ENCODE measurements around the gene ALOX5AP.
"Not testable (repeated sequence)": the region's sequence is repeated elsewhere in the genome, so short reads cannot be mapped to it uniquely, and the experiment has no call there.

ALOX5AP gene

DNA sequence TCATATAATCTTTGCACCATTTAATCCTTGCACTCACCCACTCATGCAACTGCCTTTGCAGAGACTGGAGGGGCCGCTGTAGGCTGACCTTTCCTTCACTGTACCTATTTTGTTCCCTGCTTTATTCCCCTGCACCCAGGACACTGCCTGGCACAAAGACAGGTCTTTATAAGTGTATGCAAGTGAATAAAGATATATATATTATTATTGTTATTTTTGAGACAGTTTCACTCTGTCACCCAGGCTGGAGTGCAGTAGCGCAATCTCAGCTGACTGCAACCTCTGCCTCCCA, 3.8 kb downstream of the ALOX5AP start:
- no peak for DNase-seq

DNA sequence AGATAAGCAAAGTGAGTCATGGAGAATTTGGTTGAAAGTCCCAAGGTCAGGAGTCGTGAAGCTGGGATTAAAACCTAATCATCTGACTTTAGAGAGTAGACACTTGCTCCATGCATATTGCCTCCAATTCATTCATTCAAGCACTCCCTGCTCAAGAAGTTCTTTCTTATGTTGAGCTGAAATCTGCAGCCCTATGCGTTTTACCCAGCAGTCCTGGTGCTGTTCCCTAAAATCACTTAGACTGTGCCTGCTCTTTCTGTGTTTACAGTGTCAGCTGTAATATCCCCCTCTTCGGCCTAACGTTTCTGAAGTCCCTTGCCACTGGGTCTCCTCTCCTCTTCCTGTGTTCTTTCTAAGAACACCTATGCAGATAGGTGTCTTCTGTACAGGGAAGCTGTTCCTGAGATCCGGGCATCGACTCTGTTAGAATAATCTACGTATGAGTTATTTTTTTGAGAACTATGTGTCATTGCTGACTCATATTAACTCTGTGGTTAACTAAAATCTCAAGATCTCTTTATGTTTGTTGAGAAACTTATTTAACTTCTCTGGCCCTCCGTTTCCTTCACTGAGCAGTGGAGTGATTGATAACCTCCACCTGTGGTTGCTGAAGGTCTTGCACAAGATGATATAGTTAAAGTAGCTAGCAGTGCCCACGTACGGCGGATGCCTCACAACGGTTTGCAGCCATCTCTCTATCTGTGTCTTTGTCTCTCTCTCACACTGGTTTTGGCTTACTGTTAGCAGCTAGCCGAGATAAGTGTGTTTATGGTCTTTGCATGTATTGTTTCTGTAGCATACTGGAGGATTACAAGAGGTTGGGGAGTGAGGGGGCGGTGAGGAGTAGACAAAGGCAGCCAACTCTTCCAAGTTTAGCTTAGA, 4.7 kb downstream of the ALOX5AP start:
- DNase-seq, result no peak

DNA sequence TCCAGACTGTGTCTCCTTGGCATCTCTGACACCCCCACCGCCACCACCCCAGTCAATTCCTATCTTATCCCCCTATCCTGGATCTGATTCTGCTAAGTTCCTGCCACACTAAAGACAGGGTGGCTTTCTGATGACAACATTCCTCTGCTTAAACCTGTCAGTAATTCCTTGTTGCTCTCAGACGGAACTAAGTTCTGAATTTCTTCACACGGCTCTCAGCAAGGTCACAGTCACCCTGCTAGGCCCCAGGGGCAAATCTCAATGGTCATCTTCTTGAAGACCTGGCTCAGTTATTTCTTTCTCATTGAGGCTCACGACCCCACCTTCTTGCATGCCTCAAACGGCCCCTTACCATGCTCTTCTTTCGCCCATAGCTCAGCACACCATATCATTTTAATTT, 7.6 kb downstream of the ALOX5AP start:
- no peak for DNase-seq

DNA sequence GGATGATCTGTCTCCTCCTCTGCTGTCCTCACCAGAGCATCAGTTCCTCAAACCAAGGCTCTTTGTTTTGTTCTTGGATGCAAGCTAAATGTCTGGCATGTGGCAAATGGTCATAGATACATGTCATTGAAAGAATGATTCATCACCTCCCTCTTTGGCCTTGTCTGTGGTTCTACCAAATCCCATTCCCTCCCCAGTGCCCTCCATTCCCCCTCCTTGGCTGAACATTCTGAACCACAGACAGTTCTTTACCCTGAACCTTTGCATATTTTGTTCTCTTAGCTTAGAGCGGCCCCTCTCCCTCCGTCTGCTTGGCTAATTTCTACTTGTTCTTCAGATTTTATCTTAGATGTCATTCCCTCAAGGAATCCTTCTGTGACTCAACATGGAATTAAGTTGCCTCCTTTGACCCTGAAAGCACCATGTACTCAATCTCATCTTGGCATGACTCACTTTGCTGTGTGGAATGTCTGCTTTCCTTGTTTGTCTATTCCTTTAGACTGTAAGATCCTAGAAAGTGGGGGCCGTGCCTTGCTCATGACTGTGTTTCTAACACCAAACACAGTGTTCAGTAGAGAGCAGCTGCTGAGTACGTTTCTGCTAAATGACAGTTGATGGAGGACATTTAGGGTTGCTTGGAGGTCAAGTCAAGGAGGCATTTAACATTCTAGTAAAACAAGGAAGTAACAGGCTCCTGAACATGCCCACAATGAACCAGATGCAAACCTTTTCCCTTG, 8.1 kb downstream of the ALOX5AP start:
- DNase-seq, result no peak

DNA sequence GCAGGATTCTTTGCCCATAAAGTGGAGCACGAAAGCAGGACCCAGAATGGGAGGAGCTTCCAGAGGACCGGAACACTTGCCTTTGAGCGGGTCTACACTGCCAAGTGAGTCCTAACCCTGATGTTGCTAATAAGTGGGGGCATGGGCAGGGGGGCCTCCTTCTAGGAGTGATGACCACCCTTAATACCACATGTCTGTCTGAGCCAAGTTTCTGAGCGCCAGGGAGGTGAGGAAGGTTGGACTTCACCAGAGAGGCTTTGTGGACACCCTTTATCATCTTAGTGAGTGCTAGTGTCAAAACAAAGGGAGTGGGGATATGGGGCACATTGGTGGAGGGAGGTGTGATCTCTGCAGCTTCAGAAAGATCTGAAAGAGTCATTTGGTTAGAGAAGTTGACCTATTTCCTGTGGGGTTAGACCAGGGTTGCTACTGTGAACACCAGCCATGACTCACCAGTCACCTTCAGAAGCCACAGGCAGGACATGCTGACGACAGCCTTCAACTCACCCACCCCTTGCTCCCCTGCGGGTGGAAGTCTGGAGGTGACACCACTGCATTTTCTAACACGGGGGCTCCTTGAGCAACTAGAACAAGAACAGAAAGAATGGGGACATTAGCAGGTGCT, 8.8 kb downstream of the ALOX5AP start:
- DNase-seq, result no peak

DNA sequence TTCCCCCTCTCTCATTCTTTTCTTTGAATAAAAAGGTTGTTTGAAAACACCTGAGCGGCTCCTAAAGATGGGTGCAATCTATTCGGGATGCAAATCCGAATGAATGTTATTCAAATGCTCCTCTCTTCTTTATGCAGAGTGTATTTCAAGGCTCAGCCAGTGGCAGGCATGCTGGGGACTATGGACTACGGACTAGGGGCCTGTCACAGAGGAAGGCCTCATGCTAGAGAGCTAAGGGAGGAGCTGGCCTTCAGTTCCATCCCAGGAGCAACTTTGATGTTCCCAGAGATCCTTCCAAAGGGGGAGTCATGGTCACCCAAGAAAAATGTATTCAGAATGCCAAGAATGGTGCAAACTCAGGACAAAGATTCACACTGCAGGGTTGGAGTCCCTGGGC, 9.3 kb downstream of the ALOX5AP start:
- no peak for DNase-seq

DNA sequence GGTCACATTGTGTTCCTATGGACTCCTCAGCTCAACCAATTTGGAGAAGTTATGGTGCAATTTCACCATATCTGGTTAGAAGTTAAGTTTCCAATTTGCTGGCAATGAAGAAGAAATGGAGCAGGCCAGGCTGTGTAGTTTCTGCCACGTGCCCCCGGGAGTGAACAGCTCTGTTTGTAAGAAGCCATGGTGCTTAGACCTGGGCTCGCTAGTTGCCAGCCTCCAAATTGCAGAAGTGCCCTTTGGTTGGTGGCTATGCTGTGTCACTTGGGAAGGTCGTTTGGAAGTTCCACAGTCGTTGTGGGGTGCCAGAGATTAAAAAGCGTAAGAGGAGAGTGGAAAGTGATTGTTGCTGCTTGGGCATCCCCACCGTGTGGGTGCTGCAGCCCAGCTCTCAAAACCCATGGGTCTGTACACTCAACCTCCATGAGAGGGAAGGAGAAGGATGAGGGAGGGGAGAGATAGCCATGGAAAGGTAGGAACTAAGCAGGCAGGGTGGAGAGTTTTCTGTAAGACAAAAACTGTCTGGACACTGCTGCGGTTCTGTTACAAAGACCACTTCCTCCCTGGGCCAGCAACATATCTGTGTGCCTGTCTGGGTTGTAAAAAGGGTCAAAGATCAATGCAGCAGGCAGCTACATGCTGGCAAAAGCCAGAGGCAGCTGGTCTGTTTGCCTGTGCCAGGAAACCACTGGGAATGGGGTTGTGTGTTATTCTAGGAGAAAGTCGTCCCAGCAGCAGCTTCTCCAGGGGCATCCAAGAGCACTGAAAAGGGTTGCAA, 10.8 kb downstream of the ALOX5AP start:
- no peak for DNase-seq

DNA sequence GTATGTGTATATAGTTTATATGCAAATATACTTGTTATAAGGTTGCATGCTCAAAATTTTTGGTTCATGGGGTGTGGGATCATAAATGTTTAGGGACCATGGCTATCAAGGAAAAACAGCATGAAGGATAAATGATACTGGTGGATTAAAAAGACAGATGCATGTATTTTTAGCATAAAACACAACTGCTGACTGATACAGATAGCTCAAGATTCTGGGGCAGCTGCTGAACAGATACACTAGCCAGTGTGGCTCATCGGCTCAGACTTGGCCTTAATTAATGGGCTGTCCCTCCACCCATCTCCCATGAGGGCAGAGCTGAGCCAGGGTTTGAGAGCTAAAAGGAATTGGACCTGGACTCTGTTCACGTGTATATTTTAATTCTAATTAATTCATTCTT, 11.4 kb downstream of the ALOX5AP start:
- no peak for DNase-seq

DNA sequence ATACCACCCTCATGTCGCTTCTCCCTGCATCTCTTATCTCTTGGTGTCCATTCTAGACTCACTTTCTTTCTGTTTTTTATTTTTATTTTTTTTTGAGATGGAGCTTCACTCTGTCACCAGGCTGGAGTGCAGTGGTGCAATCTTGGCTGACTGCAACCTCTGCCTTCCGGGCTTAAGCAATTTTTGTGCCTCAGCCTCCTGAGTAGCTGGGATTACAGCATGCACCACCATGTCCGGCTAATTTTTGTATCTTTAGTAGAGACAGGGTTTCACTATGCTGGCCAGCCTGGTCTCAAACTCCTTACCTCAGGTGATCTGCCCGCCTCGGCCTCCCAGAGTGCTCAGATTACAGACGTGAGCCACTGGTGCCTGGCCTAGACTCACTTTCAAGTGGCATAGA, 12.5 kb downstream of the ALOX5AP start:
- not testable (repeated sequence) for DNase-seq

DNA sequence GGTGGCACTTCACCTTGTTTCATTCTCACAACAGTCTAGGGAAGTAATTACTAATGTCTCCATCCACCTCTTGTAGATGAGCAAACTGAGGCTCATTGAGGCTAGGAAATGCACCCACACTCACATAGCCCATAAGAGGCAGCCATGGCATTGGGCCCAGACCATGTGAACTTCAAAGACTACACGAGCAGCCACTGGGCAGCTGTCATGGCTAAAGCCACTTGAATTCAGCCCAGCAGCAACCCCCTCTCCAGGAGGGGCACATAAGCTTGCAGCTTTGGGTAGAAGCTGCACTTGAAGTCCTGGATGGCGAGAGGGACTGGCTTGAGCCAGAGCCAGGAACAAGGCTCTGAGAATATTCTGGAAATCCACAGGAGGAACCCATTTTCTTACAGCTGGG, 13.4 kb downstream of the ALOX5AP start:
- no peak for DNase-seq

DNA sequence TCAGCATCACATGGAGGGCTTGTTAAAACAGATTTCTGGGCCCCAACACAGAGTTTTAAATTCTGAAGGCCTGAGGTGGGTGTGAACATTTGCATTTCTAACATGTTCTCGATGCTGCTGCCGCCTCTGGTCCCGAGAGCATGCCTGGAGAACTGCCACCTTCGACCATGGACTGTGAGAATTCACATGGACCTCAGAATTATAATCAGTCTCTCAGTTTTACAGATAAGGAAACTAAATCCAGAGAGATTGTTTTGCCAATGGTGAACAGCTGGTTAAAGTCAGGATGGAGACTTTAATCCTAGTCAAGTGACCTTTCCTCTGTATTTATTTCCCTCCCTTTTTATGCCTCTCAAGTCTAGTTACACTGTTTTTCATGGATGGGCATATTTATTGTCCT, 14.7 kb downstream of the ALOX5AP start:
- DNase-seq, result no peak

DNA sequence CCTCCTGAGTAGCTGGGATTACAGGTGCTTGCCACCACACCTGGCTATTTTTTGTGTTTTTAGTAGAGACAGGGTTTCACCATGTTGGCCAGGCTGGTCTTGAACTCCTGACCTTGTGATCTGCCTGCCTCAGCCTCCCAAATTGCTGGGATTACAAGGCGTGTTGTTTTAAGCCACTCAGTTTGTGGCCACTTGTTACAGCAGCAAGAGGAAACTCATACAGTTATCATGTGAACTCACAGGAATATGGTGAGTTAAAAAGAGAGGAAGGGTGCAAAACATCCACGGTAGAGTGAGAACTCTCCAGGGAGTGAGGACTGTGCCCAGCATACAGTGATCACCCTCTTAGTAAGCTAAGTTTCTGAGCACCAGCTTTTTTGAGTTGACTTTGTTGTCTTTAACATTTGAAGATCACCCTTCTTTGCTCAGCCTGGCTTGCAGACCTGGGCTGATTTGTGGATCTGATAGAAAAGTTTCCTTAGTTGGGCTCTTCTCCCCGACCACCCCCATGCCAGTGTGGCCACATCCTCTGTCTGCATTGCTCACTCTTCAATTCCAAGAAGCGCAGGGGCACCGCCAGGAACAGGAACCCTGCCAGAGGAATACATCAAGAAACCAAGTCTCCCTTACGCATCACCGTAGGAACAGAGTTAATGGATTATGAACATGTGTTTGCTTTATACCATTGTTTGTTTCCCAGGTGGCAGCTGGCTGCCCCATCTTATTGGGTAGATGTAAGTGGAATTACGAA, 16.0 kb downstream of the ALOX5AP start:
- DNase-seq, result no peak

DNA sequence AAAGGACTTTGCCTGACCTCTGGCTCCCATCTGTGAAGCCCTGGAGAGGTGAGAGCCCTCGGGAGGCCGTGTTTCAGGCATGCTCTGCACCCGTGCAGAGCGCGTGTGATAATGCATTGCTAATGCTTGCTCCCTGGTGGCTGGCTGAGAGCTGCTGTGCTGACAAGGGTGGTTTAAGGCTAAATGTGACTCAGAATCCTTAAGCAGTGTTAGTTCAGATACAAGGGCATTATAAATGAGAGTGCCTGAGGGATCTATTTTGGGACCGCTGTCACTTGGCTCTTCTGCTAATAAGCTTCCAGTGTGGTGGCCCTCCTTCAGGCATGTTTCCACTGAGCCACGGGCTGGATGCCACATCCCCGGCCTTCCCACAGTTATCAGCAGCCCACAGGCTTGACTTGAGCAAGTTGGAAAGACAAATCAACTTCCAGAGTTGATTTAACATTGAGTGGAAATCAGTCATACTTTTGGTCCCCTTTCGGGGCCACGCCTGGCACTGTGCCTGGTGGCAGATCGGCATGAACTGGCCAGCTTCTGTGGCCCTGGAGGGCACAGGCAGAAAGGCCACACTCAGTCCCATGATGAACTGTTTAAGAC, 17.0 kb downstream of the ALOX5AP start:
- DNase-seq, result no peak

DNA sequence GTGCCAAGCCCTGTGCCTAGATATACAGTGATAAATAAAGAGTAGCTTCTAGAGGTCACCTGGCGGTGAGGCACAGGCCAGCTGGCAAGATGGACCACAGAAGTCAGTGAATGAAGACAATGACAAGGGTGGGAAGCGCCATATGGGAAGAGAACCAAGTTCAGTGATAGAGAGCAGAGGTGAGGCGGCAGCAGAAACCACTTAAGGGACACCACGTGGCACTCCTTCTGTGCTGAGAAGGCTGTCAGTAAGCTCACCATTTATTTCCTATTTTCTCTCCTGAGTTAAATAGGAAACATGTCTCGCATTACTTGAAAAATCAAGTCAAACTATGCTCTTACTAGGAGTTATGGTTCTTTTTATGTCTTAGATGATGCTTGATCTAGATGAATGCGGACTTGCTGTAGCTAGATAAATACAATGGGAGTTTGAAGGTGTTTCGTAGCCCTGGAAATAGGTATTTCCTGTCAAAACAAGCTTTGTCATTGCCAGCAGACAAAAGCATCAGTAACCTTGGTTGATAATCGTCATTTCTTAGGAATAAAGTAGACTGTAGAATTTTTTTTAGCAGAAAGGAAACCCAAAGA, 17.8 kb downstream of the ALOX5AP start:
- no peak for DNase-seq

DNA sequence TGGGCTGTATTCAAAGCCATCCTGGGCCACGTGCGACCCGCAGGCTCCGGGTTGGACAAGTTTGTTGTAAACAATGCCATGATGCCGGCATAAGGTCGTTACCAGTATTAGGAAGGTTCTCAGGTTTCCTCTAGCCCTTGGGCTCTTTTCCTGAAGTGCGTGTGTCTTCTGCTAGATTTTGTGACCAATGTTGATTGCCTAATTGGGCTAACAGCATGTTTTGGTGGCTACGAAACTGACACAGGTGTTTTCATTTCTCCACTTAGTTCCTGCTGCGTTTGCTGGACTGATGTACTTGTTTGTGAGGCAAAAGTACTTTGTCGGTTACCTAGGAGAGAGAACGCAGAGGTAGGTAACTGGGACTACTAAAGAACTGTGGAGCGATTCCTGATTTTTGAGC, 20.3 kb downstream of the ALOX5AP start:
- DNase-seq, result no peak

DNA sequence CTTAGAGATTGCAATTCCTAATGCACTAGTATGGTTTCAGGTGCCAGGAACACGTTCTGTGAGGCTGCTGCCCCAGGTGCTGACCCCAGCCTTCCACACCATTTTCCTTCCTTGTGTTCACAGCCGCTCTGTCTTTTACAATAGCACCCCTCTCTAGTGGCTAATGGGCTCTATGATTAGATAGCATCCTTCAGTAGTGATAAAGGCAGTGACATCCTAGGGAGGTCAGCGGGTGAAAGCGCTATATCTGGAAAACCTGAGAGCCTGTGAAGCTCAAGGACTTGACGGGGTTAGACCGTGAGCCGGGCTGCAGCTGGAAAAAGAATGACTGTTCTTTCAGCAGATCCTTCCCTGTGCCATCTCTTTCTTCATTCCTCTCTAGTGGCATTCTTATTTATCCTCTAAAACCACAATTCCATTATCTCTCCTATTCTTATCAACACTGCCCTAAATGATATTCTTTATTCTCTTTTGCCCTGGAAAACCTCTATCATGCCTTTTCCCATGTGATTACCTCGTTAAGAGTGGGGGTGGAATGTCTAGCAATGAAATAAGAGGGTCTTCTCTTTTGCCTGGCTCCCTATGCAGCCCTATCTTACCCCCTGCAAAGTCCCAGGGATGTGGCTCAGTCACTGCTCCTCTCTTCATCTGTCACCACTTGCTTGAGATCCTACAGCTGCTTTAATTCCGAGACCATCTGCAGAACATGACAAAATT, 21.8 kb downstream of the ALOX5AP start:
- DNase-seq, result no peak

DNA sequence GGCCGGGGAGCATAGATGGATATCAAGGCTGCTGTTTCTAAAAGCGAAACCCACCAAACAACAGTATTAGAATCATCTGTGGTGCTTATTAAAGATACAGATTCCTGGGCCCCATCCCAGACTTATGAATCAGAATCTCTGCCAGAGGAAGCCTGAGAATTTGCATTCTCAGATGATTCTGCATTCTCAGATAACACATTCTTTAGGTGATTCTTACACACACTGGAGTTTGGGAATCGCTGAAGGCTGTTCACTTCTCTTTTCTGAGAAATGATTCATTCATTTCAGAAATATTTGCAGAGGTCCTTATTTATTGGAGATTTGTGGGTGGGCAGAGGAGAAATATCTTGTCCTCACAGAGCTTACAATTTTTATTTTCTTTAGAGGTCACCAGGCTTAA, 24.4 kb downstream of the ALOX5AP start:
- DNase-seq, result no peak

DNA sequence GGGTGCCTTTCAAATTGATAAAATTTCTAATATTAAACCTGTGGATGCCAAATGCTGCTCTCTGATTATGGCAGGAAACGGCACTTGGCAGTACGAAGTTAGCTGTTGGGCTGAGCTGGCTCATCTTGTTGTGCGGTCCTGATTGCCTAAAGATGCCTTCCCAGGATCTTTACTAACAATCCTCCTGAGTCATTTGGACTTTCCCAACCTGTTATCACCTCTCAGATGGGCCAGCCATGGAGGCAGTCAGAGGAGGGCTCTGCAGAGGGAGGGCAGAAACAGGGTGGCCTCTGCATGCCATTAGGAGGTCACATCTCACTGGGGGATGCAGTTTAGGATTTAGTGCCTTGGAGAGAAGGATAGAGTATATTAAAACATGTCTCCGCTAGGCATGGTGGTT, 27.3 kb downstream of the ALOX5AP start:
- DNase-seq, result no peak

DNA sequence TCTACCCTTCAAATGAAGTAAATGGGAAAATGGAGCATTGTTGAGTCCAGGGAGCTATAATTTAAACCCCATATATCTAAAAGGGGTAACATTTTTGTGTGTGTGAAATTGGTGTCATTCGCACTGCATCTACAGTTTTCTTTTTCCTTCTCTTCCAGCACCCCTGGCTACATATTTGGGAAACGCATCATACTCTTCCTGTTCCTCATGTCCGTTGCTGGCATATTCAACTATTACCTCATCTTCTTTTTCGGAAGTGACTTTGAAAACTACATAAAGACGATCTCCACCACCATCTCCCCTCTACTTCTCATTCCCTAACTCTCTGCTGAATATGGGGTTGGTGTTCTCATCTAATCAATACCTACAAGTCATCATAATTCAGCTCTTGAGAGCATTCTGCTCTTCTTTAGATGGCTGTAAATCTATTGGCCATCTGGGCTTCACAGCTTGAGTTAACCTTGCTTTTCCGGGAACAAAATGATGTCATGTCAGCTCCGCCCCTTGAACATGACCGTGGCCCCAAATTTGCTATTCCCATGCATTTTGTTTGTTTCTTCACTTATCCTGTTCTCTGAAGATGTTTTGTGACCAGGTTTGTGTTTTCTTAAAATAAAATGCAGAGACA, 28.6 kb downstream of the ALOX5AP start:
- no peak for DNase-seq

DNA sequence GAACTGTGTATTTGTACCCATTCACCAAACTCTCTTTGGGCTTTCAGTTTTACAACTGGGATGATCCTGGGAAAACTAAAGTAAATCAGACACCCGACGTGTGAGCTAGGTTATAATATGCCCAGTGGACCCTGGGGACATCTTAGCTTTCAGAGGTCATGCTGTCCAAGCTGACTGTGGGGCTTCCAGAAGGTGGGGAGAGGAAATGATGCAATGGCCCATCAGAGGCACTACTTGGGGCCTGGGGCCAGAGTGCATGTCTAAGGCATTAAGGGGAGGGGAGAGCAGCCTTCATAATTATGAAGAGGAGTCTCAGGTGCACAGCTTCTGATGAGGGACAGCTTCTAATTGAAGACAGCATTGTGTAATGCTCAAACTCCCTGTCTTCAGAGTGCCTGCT, 30.9 kb downstream of the ALOX5AP start:
- no peak for DNase-seq

DNA sequence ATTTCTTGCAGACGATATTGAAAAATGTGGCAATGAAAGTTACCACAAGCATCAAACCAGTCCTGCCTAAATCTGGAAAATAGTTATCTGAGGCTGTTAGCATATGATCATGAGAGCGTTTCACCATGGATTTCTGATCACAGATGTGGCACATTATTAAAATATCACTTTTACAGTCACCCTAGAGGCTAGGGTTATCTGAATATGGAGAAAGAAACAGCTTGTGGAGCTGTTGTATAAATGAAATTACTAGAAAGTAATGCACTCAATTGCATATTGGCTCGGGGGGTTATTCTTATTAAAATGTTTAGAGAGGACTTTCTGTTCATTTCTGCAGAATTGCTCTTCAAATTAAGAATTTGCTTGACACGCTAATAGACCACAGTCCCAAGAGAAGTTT, 35.6 kb downstream of the ALOX5AP start:
- DNase-seq, result no peak
